GM19463 (cell line): ENCODE data around the gene AGPAT2.

Experiments used
- ATAC-seq: cut with Tn5 transposase; IDR thresholded peaks from one replicate; pipeline ENCODE4 v1.9.1; 2021; ENCODE audit warnings: mild to moderate bottlenecking, moderate library complexity; ENCODE audit not compliant: unreplicated experiment

AGPAT2 gene

GRCh38 chr9:136629001-136629878 lies 58.0 kb downstream of the AGPAT2 start:
- ATAC-seq: no peak

- ATAC-seq: no peak
Measured at GRCh38 chr9:136628268-136628667, 59.0 kb downstream of the AGPAT2 start.

GRCh38 chr9:136627703-136628102 lies 59.6 kb downstream of the AGPAT2 start:
- ATAC-seq: no peak

- no peak for ATAC-seq
Measured at GRCh38 chr9:136626740-136627642, 60.3 kb downstream of the AGPAT2 start.

- ATAC-seq: no peak
Measured at GRCh38 chr9:136626066-136626725, 61.1 kb downstream of the AGPAT2 start.

GRCh38 chr9:136625101-136626065 lies 61.9 kb downstream of the AGPAT2 start:
- ATAC-seq: no peak

GRCh38 chr9:136624184-136624951 lies 62.9 kb downstream of the AGPAT2 start:
- no peak for ATAC-seq

GRCh38 chr9:136623842-136624183 lies 63.4 kb downstream of the AGPAT2 start:
- ATAC-seq: no peak
